SK-N-SH treated with all-trans-retinoic acid at 6 μM for 48 hours (cell line): Measurements from ENCODE around the gene LZTR1.

Experiments
- ATAC-seq: fragments of 200-7000 bp; cut with Tn5 transposase; 3 replicates; pipeline ENCODE4 v1.9.1; 2020; ENCODE audit warnings: mild to moderate bottlenecking, moderate library complexity
- ARNTL ChIP-seq: fragments of 450-650 bp; formaldehyde crosslinking; IDR thresholded peaks from 2 replicates; pipeline ENCODE4 v1.5.0; 2020; ENCODE audit warnings: low read depth, mild to moderate bottlenecking, moderate library complexity, borderline replicate concordance
- BACH2 ChIP-seq: fragments of 250-450 bp; sonication (Bioruptor Pico); IDR thresholded peaks from 2 replicates; pipeline ENCODE4 v1.9.0; 2021; ENCODE audit warnings: mild to moderate bottlenecking, borderline replicate concordance
- CSDC2 ChIP-seq: fragments of 250-450 bp; sonication (Bioruptor Pico); IDR thresholded peaks from 2 replicates; pipeline ENCODE4 v1.5.0; 2020; ENCODE audit warnings: mild to moderate bottlenecking, moderate library complexity
- ESRRG ChIP-seq: fragments of 250-450 bp; sonication (Bioruptor Pico); IDR thresholded peaks from 2 replicates; pipeline ENCODE4 v1.6.1; 2021; ENCODE audit warnings: mild to moderate bottlenecking
- GLIS3 ChIP-seq: fragments of 250-450 bp; sonication (Bioruptor Pico); IDR thresholded peaks from 2 replicates; pipeline ENCODE4 v1.5.0; 2020; ENCODE audit warnings: mild to moderate bottlenecking, moderate library complexity
- ISL1 ChIP-seq: fragments of 250-450 bp; sonication (Bioruptor Pico); IDR thresholded peaks from 2 replicates; pipeline ENCODE4 v2.1.2; 2022; ENCODE audit warnings: mild to moderate bottlenecking, moderate library complexity
- OSR1 ChIP-seq: fragments of 250-450 bp; sonication (Bioruptor Pico); IDR thresholded peaks from 2 replicates; pipeline ENCODE4 v1.8.0; 2022; ENCODE audit warnings: moderate library complexity, mild to moderate bottlenecking, inconsistent platforms
- PPARA ChIP-seq: fragments of 250-450 bp; sonication (Bioruptor Pico); IDR thresholded peaks from 2 replicates; pipeline ENCODE4 v1.5.0; 2020; ENCODE audit warnings: mild to moderate bottlenecking, borderline replicate concordance
- RARB ChIP-seq: fragments of 250-450 bp; sonication (Bioruptor Pico); IDR thresholded peaks from 2 replicates; pipeline ENCODE4 v1.8.0; 2021; ENCODE audit warnings: mild to moderate bottlenecking, moderate library complexity
- SNAI2 ChIP-seq: fragments of 250-450 bp; sonication (Bioruptor Pico); IDR thresholded peaks from 2 replicates; pipeline ENCODE4 v1.5.0; 2020; ENCODE audit warnings: mild to moderate bottlenecking, moderate library complexity
- TCF4 ChIP-seq: fragments of 250-450 bp; sonication (Bioruptor Pico); IDR thresholded peaks from 2 replicates; pipeline ENCODE4 v1.8.0; 2021; ENCODE audit warnings: mild to moderate bottlenecking, moderate library complexity, borderline replicate concordance
- ZC3H10 ChIP-seq: fragments of 250-450 bp; sonication (Bioruptor Pico); IDR thresholded peaks from 2 replicates; pipeline ENCODE4 v1.5.1; 2021; ENCODE audit warnings: mild to moderate bottlenecking, moderate library complexity
- ZFP3 ChIP-seq: fragments of 250-450 bp; sonication (Bioruptor Pico); IDR thresholded peaks from 2 replicates; pipeline ENCODE4 v1.5.0; 2020; ENCODE audit warnings: mild to moderate bottlenecking, moderate library complexity
- ZFP30 ChIP-seq: fragments of 450-650 bp; formaldehyde crosslinking; IDR thresholded peaks from 2 replicates; pipeline ENCODE4 v1.5.0; 2022; ENCODE audit warnings: mild to moderate bottlenecking, moderate library complexity
- ZNF565 ChIP-seq: fragments of 450-650 bp; formaldehyde crosslinking; conservative IDR thresholded peaks from 2 replicates; pipeline ENCODE4 v1.5.0; 2020; ENCODE audit warnings: low read depth, mild to moderate bottlenecking, moderate library complexity
- ZNF70 ChIP-seq: fragments of 450-650 bp; formaldehyde crosslinking; IDR thresholded peaks from 2 replicates; pipeline ENCODE4 v1.5.0; 2020; ENCODE audit warnings: mild to moderate bottlenecking, moderate library complexity
- ZNF8 ChIP-seq: fragments of 450-650 bp; formaldehyde crosslinking; IDR thresholded peaks from 2 replicates; pipeline ENCODE4 v1.5.0; 2020; ENCODE audit warnings: mild to moderate bottlenecking, moderate library complexity
- TF ChIP-seq, protein P1 (sequence below): fragments of 250-450 bp; sonication (Bioruptor Pico); IDR thresholded peaks from 2 replicates; pipeline ENCODE4 v1.5.1; 2021; ENCODE audit warnings: mild to moderate bottlenecking, moderate library complexity
- TF ChIP-seq, protein P2 (sequence below): fragments of 250-450 bp; sonication (Bioruptor Pico); IDR thresholded peaks from 2 replicates; pipeline ENCODE4 v1.8.0; 2020; ENCODE audit warnings: mild to moderate bottlenecking, moderate library complexity, borderline replicate concordance
- TF ChIP-seq, protein P3 (sequence below): fragments of 250-450 bp; sonication (Bioruptor Pico); IDR thresholded peaks from 2 replicates; pipeline ENCODE4 v1.5.1; 2020; ENCODE audit warnings: low read depth, mild to moderate bottlenecking, moderate library complexity
- TF ChIP-seq, protein P4 (sequence below): fragments of 250-450 bp; sonication (Bioruptor Pico); IDR thresholded peaks from 2 replicates; pipeline ENCODE4 v1.5.0; 2020; ENCODE audit warnings: mild to moderate bottlenecking, moderate library complexity

LZTR1 gene

GRCh38 chr22:20964090-20964798, 17.9 kb upstream of the LZTR1 start:
- TF ChIP-seq RARB (CRISPR knock-in tag) = no peak
- TF ChIP-seq ZFP3 (CRISPR knock-in tag) = no peak
- TF ChIP-seq, all 23 proteins: peak for 0
- ATAC-seq = no peak

GRCh38 chr22:20964799-20965103, 17.3 kb upstream of the LZTR1 start:
- no peak for ATAC-seq
- TF ChIP-seq RARB (CRISPR knock-in tag) (no peak), ZFP3 (CRISPR knock-in tag) (no peak), GLIS3 (CRISPR knock-in tag) (no peak), BACH2 (no peak), ZFP30 (no peak), ISL1 (CRISPR knock-in tag) (no peak), PPARA (CRISPR knock-in tag) (no peak), OSR1 (CRISPR knock-in tag) (no peak), ARNTL (CRISPR knock-in tag) (no peak), TCF4 (no peak), ZNF70 (CRISPR knock-in tag) (no peak), ZNF8 (CRISPR knock-in tag) (no peak)
- TF ChIP-seq, protein P1, sequence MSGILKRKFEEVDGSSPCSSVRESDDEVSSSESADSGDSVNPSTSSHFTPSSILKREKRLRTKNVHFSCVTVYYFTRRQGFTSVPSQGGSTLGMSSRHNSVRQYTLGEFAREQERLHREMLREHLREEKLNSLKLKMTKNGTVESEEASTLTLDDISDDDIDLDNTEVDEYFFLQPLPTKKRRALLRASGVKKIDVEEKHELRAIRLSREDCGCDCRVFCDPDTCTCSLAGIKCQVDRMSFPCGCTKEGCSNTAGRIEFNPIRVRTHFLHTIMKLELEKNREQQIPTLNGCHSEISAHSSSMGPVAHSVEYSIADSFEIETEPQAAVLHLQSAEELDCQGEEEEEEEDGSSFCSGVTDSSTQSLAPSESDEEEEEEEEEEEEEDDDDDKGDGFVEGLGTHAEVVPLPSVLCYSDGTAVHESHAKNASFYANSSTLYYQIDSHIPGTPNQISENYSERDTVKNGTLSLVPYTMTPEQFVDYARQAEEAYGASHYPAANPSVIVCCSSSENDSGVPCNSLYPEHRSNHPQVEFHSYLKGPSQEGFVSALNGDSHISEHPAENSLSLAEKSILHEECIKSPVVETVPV = no peak
- TF ChIP-seq, protein P2, sequence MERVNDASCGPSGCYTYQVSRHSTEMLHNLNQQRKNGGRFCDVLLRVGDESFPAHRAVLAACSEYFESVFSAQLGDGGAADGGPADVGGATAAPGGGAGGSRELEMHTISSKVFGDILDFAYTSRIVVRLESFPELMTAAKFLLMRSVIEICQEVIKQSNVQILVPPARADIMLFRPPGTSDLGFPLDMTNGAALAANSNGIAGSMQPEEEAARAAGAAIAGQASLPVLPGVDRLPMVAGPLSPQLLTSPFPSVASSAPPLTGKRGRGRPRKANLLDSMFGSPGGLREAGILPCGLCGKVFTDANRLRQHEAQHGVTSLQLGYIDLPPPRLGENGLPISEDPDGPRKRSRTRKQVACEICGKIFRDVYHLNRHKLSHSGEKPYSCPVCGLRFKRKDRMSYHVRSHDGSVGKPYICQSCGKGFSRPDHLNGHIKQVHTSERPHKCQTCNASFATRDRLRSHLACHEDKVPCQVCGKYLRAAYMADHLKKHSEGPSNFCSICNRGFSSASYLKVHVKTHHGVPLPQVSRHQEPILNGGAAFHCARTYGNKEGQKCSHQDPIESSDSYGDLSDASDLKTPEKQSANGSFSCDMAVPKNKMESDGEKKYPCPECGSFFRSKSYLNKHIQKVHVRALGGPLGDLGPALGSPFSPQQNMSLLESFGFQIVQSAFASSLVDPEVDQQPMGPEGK = no peak
- TF ChIP-seq, protein P3, sequence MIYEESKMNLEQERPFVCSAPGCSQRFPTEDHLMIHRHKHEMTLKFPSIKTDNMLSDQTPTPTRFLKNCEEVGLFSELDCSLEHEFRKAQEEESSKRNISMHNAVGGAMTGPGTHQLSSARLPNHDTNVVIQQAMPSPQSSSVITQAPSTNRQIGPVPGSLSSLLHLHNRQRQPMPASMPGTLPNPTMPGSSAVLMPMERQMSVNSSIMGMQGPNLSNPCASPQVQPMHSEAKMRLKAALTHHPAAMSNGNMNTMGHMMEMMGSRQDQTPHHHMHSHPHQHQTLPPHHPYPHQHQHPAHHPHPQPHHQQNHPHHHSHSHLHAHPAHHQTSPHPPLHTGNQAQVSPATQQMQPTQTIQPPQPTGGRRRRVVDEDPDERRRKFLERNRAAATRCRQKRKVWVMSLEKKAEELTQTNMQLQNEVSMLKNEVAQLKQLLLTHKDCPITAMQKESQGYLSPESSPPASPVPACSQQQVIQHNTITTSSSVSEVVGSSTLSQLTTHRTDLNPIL (CRISPR knock-in tag) = no peak

- TF ChIP-seq, protein P1 = no peak
- no peak for TF ChIP-seq ZFP3 (CRISPR knock-in tag)
- no peak for TF ChIP-seq SNAI2 (CRISPR knock-in tag)
- no peak for TF ChIP-seq ZC3H10 (CRISPR knock-in tag)
- TF ChIP-seq CSDC2 (CRISPR knock-in tag) = no peak
- no peak for TF ChIP-seq RARB (CRISPR knock-in tag)
- no peak for TF ChIP-seq ZFP30
- no peak for TF ChIP-seq ZNF70 (CRISPR knock-in tag)
- ATAC-seq = peak; percentile 13; the same call in 1 of the 3 replicates
Measured at GRCh38 chr22:20965104-20965887, 16.8 kb upstream of the LZTR1 start.

- peak; percentile 17; the same call in 2 of the 3 replicates for ATAC-seq
- no peak for TF ChIP-seq ZNF565 (CRISPR knock-in tag)
- TF ChIP-seq SNAI2 (CRISPR knock-in tag) = no peak
- TF ChIP-seq ZFP30 = no peak
- no peak for TF ChIP-seq ESRRG (CRISPR knock-in tag)
- no peak for TF ChIP-seq BACH2
- TF ChIP-seq ZNF8 (CRISPR knock-in tag) = no peak
- no peak for TF ChIP-seq TCF4
- no peak for TF ChIP-seq RARB (CRISPR knock-in tag)
- TF ChIP-seq, protein P4, sequence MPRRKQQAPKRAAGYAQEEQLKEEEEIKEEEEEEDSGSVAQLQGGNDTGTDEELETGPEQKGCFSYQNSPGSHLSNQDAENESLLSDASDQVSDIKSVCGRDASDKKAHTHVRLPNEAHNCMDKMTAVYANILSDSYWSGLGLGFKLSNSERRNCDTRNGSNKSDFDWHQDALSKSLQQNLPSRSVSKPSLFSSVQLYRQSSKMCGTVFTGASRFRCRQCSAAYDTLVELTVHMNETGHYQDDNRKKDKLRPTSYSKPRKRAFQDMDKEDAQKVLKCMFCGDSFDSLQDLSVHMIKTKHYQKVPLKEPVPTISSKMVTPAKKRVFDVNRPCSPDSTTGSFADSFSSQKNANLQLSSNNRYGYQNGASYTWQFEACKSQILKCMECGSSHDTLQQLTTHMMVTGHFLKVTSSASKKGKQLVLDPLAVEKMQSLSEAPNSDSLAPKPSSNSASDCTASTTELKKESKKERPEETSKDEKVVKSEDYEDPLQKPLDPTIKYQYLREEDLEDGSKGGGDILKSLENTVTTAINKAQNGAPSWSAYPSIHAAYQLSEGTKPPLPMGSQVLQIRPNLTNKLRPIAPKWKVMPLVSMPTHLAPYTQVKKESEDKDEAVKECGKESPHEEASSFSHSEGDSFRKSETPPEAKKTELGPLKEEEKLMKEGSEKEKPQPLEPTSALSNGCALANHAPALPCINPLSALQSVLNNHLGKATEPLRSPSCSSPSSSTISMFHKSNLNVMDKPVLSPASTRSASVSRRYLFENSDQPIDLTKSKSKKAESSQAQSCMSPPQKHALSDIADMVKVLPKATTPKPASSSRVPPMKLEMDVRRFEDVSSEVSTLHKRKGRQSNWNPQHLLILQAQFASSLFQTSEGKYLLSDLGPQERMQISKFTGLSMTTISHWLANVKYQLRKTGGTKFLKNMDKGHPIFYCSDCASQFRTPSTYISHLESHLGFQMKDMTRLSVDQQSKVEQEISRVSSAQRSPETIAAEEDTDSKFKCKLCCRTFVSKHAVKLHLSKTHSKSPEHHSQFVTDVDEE (CRISPR knock-in tag) = no peak
Measured at GRCh38 chr22:20965888-20966855, 15.9 kb upstream of the LZTR1 start.
